H1 (cell line): ENCODE data around the gene GLYR1.

Experiments
- ATF3 ChIP-seq: IDR thresholded peaks from 2 replicates; pipeline ENCODE4 v1.6.1; 2011; ENCODE audit warnings: low read depth, mild to moderate bottlenecking, low read length; ENCODE audit not compliant: insufficient read depth
- CTCF ChIP-seq, 3 experiments: IDR thresholded peaks; 1 replicate in 2 of 3; 2 replicates in 1 of 3; pipeline versions ENCODE4 v1.5.1 to v1.6.1; 2011; ENCODE audit warnings: low read length in 3 of 3, mild to moderate bottlenecking in 3 of 3, inconsistent platforms in 2 of 3, low read depth in 1 of 3, moderate library complexity in 1 of 3; ENCODE audit not compliant: insufficient read depth in 1 of 3; ENCODE audit errors: control extremely low read depth in 1 of 3
- SAP30 ChIP-seq: fragments of 300-600 bp; sonication (generic); IDR thresholded peaks from 2 replicates; pipeline ENCODE4 v1.7.1; 2012; ENCODE audit warnings: low read length, moderate library complexity, mild to moderate bottlenecking, inconsistent platforms; ENCODE audit not compliant: insufficient read depth, insufficient replicate concordance

DNA sequence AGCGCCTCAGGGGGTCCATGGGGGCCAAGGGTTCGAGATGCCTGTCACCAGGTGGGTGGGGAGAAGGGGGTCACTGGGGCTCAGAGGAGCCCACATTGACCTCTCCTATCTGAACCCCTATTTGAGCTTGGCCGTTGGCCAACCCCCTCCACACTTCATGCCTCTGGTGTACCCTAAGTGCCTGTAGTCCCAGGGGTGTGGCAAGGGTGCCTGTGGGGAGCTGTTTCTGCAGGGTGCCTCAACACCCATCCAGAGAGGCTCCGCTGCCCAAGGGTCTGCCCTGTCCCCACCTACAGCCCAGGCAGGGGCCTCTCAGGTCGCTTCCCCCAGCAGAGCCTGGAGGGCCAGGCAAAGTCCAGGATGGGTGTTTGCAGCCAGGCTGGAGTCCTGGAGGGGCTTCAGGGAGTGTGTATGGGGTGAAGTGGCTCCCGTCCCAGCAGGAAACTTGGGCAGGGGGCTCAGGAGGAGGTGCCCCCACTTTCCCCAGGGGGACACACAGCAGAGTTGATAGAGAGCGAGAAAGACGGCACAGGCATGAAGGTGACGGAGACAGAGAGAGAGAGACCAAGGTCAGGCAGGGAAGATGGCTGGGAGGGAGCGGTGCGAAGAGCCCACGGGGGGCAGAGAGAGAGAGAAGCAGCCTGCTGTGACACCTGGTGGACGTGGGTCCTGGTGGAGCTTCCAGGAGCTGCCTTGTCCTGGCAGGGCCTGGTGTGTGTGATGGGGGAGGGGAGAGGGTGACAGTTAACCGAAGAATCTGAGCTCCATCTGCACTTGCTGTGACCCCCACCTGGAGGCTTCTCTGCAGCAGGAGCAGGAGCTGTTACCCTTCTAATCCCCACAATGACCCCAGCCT lies 59.2 kb downstream of the GLYR1 start, which contains the start of gene SEPTIN12:
- no peak for TF ChIP-seq CTCF (IDR thresholded peaks at IDR 0.05; ENCODE audit: control extremely low read depth in 1 of 3, insufficient read depth in 1 of 3, low read depth in 1 of 3, low read length in 3 of 3)
- no peak for TF ChIP-seq SAP30
- TF ChIP-seq ATF3, result no peak
